Neural progenitor cell (in vitro differentiated cells): ENCODE data around the gene ZNF560.
"Not testable (repeated sequence)": the region's sequence is repeated elsewhere in the genome, so short reads cannot be mapped to it uniquely, and the experiment has no call there.

Source experiments
- EZH2 ChIP-seq: fragments of 200-600 bp; sonication (generic); IDR thresholded peaks from 2 replicates; pipeline ENCODE4 v1.6.1; 2017; ENCODE audit warnings: antibody characterized with exemption, mild to moderate bottlenecking, moderate library complexity
- EZH2phosphoT487 ChIP-seq: fragments of 200-600 bp; sonication (generic); IDR thresholded peaks from 2 replicates; pipeline ENCODE4 v1.6.1; 2017; ENCODE audit warnings: antibody characterized with exemption
- TF ChIP-seq, protein P1 (sequence below): fragments of 200-600 bp; sonication (generic); IDR thresholded peaks from 2 replicates; pipeline ENCODE4 v1.5.1; 2017; ENCODE audit warnings: antibody characterized with exemption, mild to moderate bottlenecking

DNA sequence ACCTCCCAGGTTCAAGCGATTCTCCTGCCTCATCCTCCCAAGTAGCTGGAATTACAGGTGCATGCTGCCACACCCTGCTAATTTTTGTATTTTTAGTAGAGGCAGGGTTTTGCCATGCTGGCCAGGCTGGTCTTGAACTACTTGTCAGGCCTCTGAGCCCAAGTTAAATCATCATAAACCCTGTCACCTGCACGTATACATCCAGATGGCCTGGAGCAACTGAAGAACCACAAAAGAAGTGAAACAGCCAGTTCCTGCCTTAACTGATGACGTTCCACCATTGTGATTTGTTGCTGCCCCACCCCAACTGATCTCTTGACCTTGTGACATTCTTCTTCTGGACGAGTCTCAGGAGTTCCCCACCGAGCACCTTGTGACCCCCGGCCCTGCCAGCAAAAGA lies 40.8 kb upstream of the ZNF560 start:
- TF ChIP-seq EZH2, EZH2phosphoT487: not testable (repeated sequence)
- TF ChIP-seq, protein P1, sequence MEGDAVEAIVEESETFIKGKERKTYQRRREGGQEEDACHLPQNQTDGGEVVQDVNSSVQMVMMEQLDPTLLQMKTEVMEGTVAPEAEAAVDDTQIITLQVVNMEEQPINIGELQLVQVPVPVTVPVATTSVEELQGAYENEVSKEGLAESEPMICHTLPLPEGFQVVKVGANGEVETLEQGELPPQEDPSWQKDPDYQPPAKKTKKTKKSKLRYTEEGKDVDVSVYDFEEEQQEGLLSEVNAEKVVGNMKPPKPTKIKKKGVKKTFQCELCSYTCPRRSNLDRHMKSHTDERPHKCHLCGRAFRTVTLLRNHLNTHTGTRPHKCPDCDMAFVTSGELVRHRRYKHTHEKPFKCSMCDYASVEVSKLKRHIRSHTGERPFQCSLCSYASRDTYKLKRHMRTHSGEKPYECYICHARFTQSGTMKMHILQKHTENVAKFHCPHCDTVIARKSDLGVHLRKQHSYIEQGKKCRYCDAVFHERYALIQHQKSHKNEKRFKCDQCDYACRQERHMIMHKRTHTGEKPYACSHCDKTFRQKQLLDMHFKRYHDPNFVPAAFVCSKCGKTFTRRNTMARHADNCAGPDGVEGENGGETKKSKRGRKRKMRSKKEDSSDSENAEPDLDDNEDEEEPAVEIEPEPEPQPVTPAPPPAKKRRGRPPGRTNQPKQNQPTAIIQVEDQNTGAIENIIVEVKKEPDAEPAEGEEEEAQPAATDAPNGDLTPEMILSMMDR, result not testable (repeated sequence)
